ENCODE data around the gene S100A2. TPM values are rescaled to one million over a fixed set of nuclear protein-coding genes. Genes with fewer than 3 reads are reported as not detected.

Gene S100A2
- total RNA-seq, 1 experiment from 2014 or later, result 147 TPM

- BruUV-seq (replicated peaks), result no TSS peak
- TF ChIP-seq CTCF (conservative IDR thresholded peaks at IDR 0.05) (no peak), EZH2 (IDR thresholded peaks at IDR 0.05; ENCODE audit: low read depth) (no peak)
- Histone ChIP-seq H3K36me3 (ENCODE audit: low read depth) (no peaks in the 10 kb centered on the region), H3K27me3 (ENCODE audit: insufficient read depth, low read depth) (no peaks in the 10 kb centered on the region), H3K4me3 (no peak overlapping the region), H2AFZ (no peak overlapping the region), H3K9me3 (ENCODE audit: insufficient read depth, low read depth) (no peaks in the 10 kb centered on the region), H4K20me1 (ENCODE audit: insufficient read depth) (no peaks in the 10 kb centered on the region), H3K79me2 (ENCODE audit: low read depth) (no peaks in the 10 kb centered on the region), H3K4me2 (no peak overlapping the region), H3K9me2 (ENCODE audit: insufficient read depth) (no peaks in the 10 kb centered on the region), H3F3A (ENCODE audit: insufficient read depth, low read depth) (peaks cover 9% of the 10 kb centered on the region), H3K27ac (no peak overlapping the region), H3K4me1 (replicated peaks; ENCODE audit: insufficient read depth) (peaks cover 30% of the 10 kb centered on the region)
- DNase-seq, result no peak
- ChIA-PET CTCF (interaction anchor here (0.5 kb wide), 1 partner anchor 69 kb away, joined by 3 read pairs; no protein-coding TSS in a partner anchor), POLR2A (ENCODE audit: unreplicated experiment) (no interaction called here)
- intact Hi-C loops (cut with micrococcal nuclease; ENCODE audit: unreplicated experiment), result no loop called here
Measured at GRCh38 chr1:153553096-153553495, 12.5 kb downstream of the S100A2 start.

DNA sequence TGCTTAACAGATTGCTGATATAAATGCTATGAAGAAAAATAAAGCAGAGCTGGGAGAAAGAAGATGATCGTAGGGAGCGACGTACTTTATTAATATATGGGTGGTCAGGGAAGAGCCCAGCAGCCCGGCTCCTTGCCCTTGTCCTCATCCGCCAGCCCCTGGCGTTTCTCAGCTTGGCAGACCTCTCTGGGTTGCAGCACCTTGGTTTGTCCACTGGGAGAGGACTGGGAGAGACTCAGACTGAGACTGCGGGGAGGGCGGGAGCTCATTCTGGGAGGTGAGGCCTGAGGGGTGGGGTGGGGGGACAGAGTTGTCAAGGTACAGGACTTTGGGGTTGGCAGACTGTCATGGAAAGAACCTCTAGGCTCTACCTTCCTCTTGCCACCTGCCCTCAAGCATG is 13.3 kb downstream of the S100A2 start:
- Histone ChIP-seq H2AFZ (no peak overlapping the region), H3K9me3 (ENCODE audit: insufficient read depth, low read depth) (no peaks in the 10 kb centered on the region), H3K4me3 (no peak overlapping the region), H3K79me2 (ENCODE audit: low read depth) (no peaks in the 10 kb centered on the region), H3K27ac (no peak overlapping the region), H3F3A (ENCODE audit: insufficient read depth, low read depth) (peaks cover 9% of the 10 kb centered on the region; the same call in 1 of the 2 replicates), H3K4me1 (replicated peaks; ENCODE audit: insufficient read depth) (peaks cover 31% of the 10 kb centered on the region), H3K27me3 (ENCODE audit: insufficient read depth, low read depth) (no peaks in the 10 kb centered on the region), H3K36me3 (ENCODE audit: low read depth) (no peaks in the 10 kb centered on the region), H4K20me1 (ENCODE audit: insufficient read depth) (no peaks in the 10 kb centered on the region), H3K9me2 (ENCODE audit: insufficient read depth) (no peaks in the 10 kb centered on the region), H3K4me2 (no peak overlapping the region)
- CTCF ChIA-PET, result no interaction called here
- TF ChIP-seq EZH2 (IDR thresholded peaks at IDR 0.05; ENCODE audit: low read depth) (no peak), CTCF (conservative IDR thresholded peaks at IDR 0.05) (no peak)
- intact Hi-C loops (cut with micrococcal nuclease; ENCODE audit: unreplicated experiment), result no loop called here
- POLR2A ChIA-PET (ENCODE audit: unreplicated experiment), result no interaction called here
- DNase-seq, result no peak
- BruUV-seq (replicated peaks), result no TSS peak

DNA sequence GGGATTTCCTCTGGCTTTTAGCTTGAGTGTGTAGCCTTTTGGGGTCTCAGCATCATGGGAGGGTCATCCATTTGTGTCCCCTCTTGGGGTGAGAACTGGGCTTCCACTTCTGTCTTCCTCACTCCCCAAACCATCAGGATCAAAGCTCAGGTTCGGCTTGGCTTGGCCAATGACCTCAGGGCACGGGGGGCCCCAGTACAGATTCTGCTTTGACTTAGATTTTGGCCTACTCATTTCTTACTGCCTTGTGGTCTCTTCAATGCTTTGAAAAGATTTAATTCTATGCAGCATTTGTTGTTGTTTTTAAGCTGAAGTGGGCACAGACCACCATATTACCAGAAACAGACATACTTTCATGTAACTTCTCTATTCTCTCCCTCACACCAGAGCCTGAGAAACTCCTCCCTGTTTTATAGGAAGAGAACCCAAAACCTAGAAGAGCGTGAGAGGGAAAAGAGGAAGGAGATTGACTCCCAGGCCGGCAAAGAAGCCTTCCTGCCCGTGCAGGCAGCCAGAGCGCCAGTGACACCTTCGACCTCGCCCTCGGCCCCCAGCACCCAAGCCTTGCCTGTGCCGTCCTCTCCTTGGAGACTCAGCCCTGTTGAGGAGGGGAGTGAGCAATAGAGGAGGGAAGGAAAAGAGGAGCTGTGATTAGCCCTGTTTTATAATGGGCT is 14.7 kb downstream of the S100A2 start:
- BruUV-seq (replicated peaks), result no TSS peak

More for the DNA sequence above, 14.7 kb downstream of the S100A2 start:
- TF ChIP-seq CTCF (conservative IDR thresholded peaks at IDR 0.05), result no peak
- no peak for TF ChIP-seq EZH2 (IDR thresholded peaks at IDR 0.05; ENCODE audit: low read depth)
- H3K79me2 ChIP-seq (ENCODE audit: low read depth), result no peaks in the 10 kb centered on the region
- H3K9me2 ChIP-seq (ENCODE audit: insufficient read depth), result no peaks in the 10 kb centered on the region
- no peaks in the 10 kb centered on the region for H3K27me3 ChIP-seq (ENCODE audit: insufficient read depth, low read depth)
- H3F3A ChIP-seq (ENCODE audit: insufficient read depth, low read depth), result peaks cover 9% of the 10 kb centered on the region; the same call in 1 of the 2 replicates
- H3K27ac ChIP-seq, result no peak overlapping the region
- H3K4me3 ChIP-seq, result no peak overlapping the region
- H4K20me1 ChIP-seq (ENCODE audit: insufficient read depth), result no peaks in the 10 kb centered on the region
- CTCF ChIA-PET, result no interaction called here
- H3K9me3 ChIP-seq (ENCODE audit: insufficient read depth, low read depth), result no peaks in the 10 kb centered on the region
- DNase-seq, result no peak
- intact Hi-C loops (cut with micrococcal nuclease; ENCODE audit: unreplicated experiment), result no loop called here
- H3K4me2 ChIP-seq, result no peak overlapping the region
- H3K4me1 ChIP-seq (replicated peaks; ENCODE audit: insufficient read depth), result peaks cover 45% of the 10 kb centered on the region
- no peak overlapping the region for H2AFZ ChIP-seq
- POLR2A ChIA-PET (ENCODE audit: unreplicated experiment), result interaction anchor here (0.6 to 0.7 kb wide), 2 partner anchors 9 to 1450 kb away, joined by 4 read pairs; no protein-coding TSS in a partner anchor
- no peaks in the 10 kb centered on the region for H3K36me3 ChIP-seq (ENCODE audit: low read depth)

Data from PC-9 (cell line).